Lower leg skin (tissue), 4 donors: ENCODE measurements around the gene KPNA6. TPM values are rescaled to one million over a fixed set of nuclear protein-coding genes. Genes with fewer than 3 reads are reported as not detected.

Source experiments
- DNase-seq, 2 donors: peaks; one replicate each; pipeline ENCODE4 v3.0.0-alpha.2; 2019; ENCODE audit warnings: low spot score in 2 of 2
- H3K4me3 ChIP-seq: fragments of 200-600 bp; sonication (generic); 2 replicates; pipeline ENCODE4 v1.5.1; 2017; ENCODE audit warnings: mild to moderate bottlenecking, low read depth; ENCODE audit not compliant: poor library complexity, severe bottlenecking
- CTCF ChIP-seq, 3 donors: fragments of 450-650 bp; IDR thresholded peaks; one replicate each; pipeline ENCODE4 v1.5.1; 2016; ENCODE audit warnings: antibody characterized with exemption in 3 of 3, mild to moderate bottlenecking in 3 of 3, moderate library complexity in 2 of 3
- POLR2A ChIP-seq, 2 donors: fragments of 450-650 bp; IDR thresholded peaks; one replicate each; pipeline ENCODE4 v1.6.1; 2016 to 2017; ENCODE audit warnings: antibody characterized with exemption in 2 of 2, mild to moderate bottlenecking in 1 of 2, moderate library complexity in 1 of 2
- WGBS, 2 donors: methylation state at CpG; one replicate each; pipeline ENCODE4 v1.1.5; 2018; 5-methylcytosine and 5-hydroxymethylcytosine counted together
- intact Hi-C: fragments of 100-400 bp; cut with DNase I; formaldehyde crosslinking; loops from one replicate; pipeline ENCODE4 v1.15.0; 2023; ENCODE audit warnings: low total_unique reads
- microRNA-seq, 2 donors: library from miRNA; unstranded; fragments of <30 nt; microRNA quantifications; one replicate each; pipeline ENCODE4, GENCODE V29; 2016; ENCODE audit warnings: borderline replicate concordance in 2 of 2, borderline number of aligned reads in 1 of 2
- total RNA-seq, 4 donors: library from RNA; depleted of rRNA; stranded (reverse); fragments of >200 nt; gene quantifications; one replicate each; pipeline ENCODE4 v1.1.0, GENCODE V29; 2016

The KPNA6 gene
- total RNA-seq, 4 donors from 2014 or later = 44.2 to 48.5 (median 44.3) TPM

GRCh38 chr1:32220746-32221580 is 113.1 kb downstream of the KPNA6 start:
- TF ChIP-seq POLR2A (IDR thresholded peaks at IDR 0.05) = no peak
- no peak for TF ChIP-seq CTCF (IDR thresholded peaks at IDR 0.05)
- 84 to 88% methylated on average over 4 of the region's 4 CpGs for WGBS, 2 donors
- DNase-seq = no peak
- no peak overlapping the region for H3K4me3 ChIP-seq
- intact Hi-C loops = no loop called here

GRCh38 chr1:32221581-32221979 is 113.7 kb downstream of the KPNA6 start:
- intact Hi-C loops = no loop called here
- 2 to 9% methylated on average over 7 to 13 of the region's 13 CpGs for WGBS, 2 donors
- TF ChIP-seq CTCF (IDR thresholded peaks at IDR 0.05) = no peak
- no peak for TF ChIP-seq POLR2A (IDR thresholded peaks at IDR 0.05)
- DNase-seq = no peak
- H3K4me3 ChIP-seq = peak overlapping the region; percentile 98

- WGBS, 2 donors = 0 to 1% methylated on average over 39 to 46 of the region's 46 CpGs
- TF ChIP-seq POLR2A (IDR thresholded peaks at IDR 0.05) (peak in 1 of 2 donors; percentile 55), CTCF (IDR thresholded peaks at IDR 0.05) (no peak)
- peak; percentile 93 to 99 for DNase-seq
- peak within 1 kb of the TSS; percentile 98 for H3K4me3 ChIP-seq
- intact Hi-C loops = no loop called here
Observed at GRCh38 chr1:32221980-32222755, 114.3 kb downstream of the KPNA6 start, which contains the start of the genes EIF3I and TMEM234. EIF3I (plus strand) TSS chr1:32222407; CDS start chr1:32222442, 35 bp downstream. TMEM234 (minus strand) TSS chr1:32222353; CDS start chr1:32222322, 31 bp downstream.

GRCh38 chr1:32223683-32224082 is 115.8 kb downstream of the KPNA6 start:
- DNase-seq = no peak
- TF ChIP-seq CTCF (IDR thresholded peaks at IDR 0.05) (no peak), POLR2A (IDR thresholded peaks at IDR 0.05) (no peak)
- 72 to 80% methylated on average over 2 to 3 of the region's 3 CpGs for WGBS, 2 donors
- intact Hi-C loops = no loop called here
- no peak overlapping the region for H3K4me3 ChIP-seq

- intact Hi-C loops = no loop called here
- WGBS, 2 donors = 86 to 91% methylated on average over 4 of the region's 4 CpGs
Observed at GRCh38 chr1:32224285-32224684, 116.4 kb downstream of the KPNA6 start.

More at GRCh38 chr1:32224285-32224684, 116.4 kb downstream of the KPNA6 start:
- H3K4me3 ChIP-seq = no peak overlapping the region
- no peak for DNase-seq
- TF ChIP-seq POLR2A (IDR thresholded peaks at IDR 0.05) (no peak), CTCF (IDR thresholded peaks at IDR 0.05) (no peak)

Small RNA genes within 50 kb of the gene (microRNA-seq; reads per million reads assigned to microRNA genes)
- gene MIR5585 = 0 reads per million in 2 donors

Other genes starting within 250 kb of the KPNA6 start
- 10 to 100 TPM; 40.9 to 92.8 (median 67.3) TPM for gene PTP4A2, start 169.7 kb upstream of the KPNA6 start, total RNA-seq
- 10 to 100 TPM; 60.8 to 94.3 (median 84.7) TPM for gene KHDRBS1, start 94.2 kb upstream of the KPNA6 start, total RNA-seq
- gene TMEM39B, start 35.1 kb upstream of the KPNA6 start, total RNA-seq = 1 to 10 TPM; 2.9 to 5.0 (median 4.3) TPM
- gene TXLNA, start 71.6 kb downstream of the KPNA6 start, total RNA-seq = 10 to 100 TPM; 41.1 to 62.0 (median 56.6) TPM
- gene CCDC28B, start 92.5 kb downstream of the KPNA6 start, total RNA-seq = 1 to 10 TPM; 2.0 to 3.6 (median 3.3) TPM
- gene IQCC, start 97.6 kb downstream of the KPNA6 start, total RNA-seq = 1 to 10 TPM; 3.4 to 6.5 (median 4.7) TPM
- not detected for gene DCDC2B, start 101.0 kb downstream of the KPNA6 start, total RNA-seq
- gene TMEM234, start 114.3 kb downstream of the KPNA6 start, total RNA-seq = 10 to 100 TPM in 2 of 4 donors, 1 to 10 TPM in 2; 2.7 to 14.8 (median 9.0) TPM
- gene EIF3I, start 114.4 kb downstream of the KPNA6 start, total RNA-seq = 100 to 1,000 TPM; 128 to 189 (median 169) TPM
- 1 to 10 TPM in 1 of 4 donors, under 1 TPM in 2, not detected in 1; 0.42 to 1.4 (median 0.51) TPM for gene FAM167B, start 139.2 kb downstream of the KPNA6 start, total RNA-seq
- 1 to 10 TPM in 3 of 4 donors, under 1 TPM in 1; 0.25 to 3.0 (median 2.0) TPM for gene LCK, start 143.2 kb downstream of the KPNA6 start, total RNA-seq
- 10 to 100 TPM; 45.7 to 53.9 (median 47.9) TPM for gene HDAC1, start 184.0 kb downstream of the KPNA6 start, total RNA-seq
- gene MARCKSL1, start 228.2 kb downstream of the KPNA6 start, total RNA-seq = 10 to 100 TPM in 2 of 4 donors, 1 to 10 TPM in 2; 6.9 to 21.0 (median 11.1) TPM